SU-DHL-6 (cell line): ENCODE measurements around the gene PIK3CA.

Source experiments
- H2AFZ ChIP-seq: fragments of 200-600 bp; sonication (generic); 2 replicates; pipeline ENCODE4 v1.6.1; 2014; ENCODE audit warnings: low read depth, mild to moderate bottlenecking, moderate library complexity, mixed read lengths, antibody characterized with exemption, low read length; ENCODE audit not compliant: severe bottlenecking
- H3F3A ChIP-seq: fragments of 200-600 bp; shearing (Covaris generic); 2 replicates; pipeline ENCODE4 v1.6.0; 2016; ENCODE audit warnings: antibody characterized with exemption, mild to moderate bottlenecking; ENCODE audit not compliant: insufficient read depth
- H3K27ac ChIP-seq: fragments of 200-600 bp; sonication (generic); 2 replicates; pipeline ENCODE4 v1.5.1; 2016; ENCODE audit warnings: low read depth, mild to moderate bottlenecking, low read length, moderate library complexity, mixed read lengths
- H3K27me3 ChIP-seq: fragments of 200-600 bp; sonication (generic), shearing (Covaris generic); 2 replicates; pipeline ENCODE4 v1.6.0; 2014; ENCODE audit warnings: mild to moderate bottlenecking, low read length
- H3K36me3 ChIP-seq: fragments of 200-600 bp; sonication (generic); 2 replicates; pipeline ENCODE4 v1.6.1; 2014; ENCODE audit warnings: mild to moderate bottlenecking, low read length, mixed read lengths
- H3K4me2 ChIP-seq: fragments of 300-600, 200-600 bp; shearing (Covaris generic), sonication (generic); 2 replicates; pipeline ENCODE4 v1.6.0; 2014; ENCODE audit warnings: low read length, low read depth, mild to moderate bottlenecking; ENCODE audit not compliant: poor library complexity, severe bottlenecking
- H3K4me3 ChIP-seq: fragments of 200-600 bp; sonication (generic); 2 replicates; pipeline ENCODE4 v1.5.1; 2014; ENCODE audit warnings: antibody characterized with exemption, low read length, mild to moderate bottlenecking, mixed read lengths; ENCODE audit not compliant: insufficient read depth, poor library complexity, severe bottlenecking
- H3K79me2 ChIP-seq: fragments of 200-600 bp; sonication (generic); 2 replicates; pipeline ENCODE4 v1.6.1; 2014; ENCODE audit warnings: mild to moderate bottlenecking, low read length, moderate library complexity; ENCODE audit not compliant: insufficient read depth
- H3K9ac ChIP-seq: fragments of 200-600 bp; sonication (generic); 2 replicates; pipeline ENCODE4 v1.7.0; 2014; ENCODE audit warnings: mild to moderate bottlenecking, low read length
- H3K9me2 ChIP-seq: fragments of 200-600 bp; sonication (generic); replicated peaks from 2 replicates; pipeline ENCODE4 v1.6.1; 2014; ENCODE audit warnings: low read length; ENCODE audit not compliant: insufficient read depth
- H3K9me3 ChIP-seq: fragments of 200-600 bp; sonication (generic); 2 replicates; pipeline ENCODE4 v1.6.1; 2014; ENCODE audit warnings: low read length, mixed read lengths; ENCODE audit not compliant: insufficient read depth
- H4K20me1 ChIP-seq: fragments of 200-600 bp; sonication (generic); 2 replicates; pipeline ENCODE4 v1.6.1; 2014; ENCODE audit warnings: low read depth, mild to moderate bottlenecking, antibody characterized with exemption, low read length, moderate library complexity, mixed read lengths
- EZH2phosphoT487 ChIP-seq: fragments of 200-600 bp; sonication (generic), shearing (Covaris generic); conservative IDR thresholded peaks from 2 replicates; pipeline ENCODE4 v1.6.1; 2018; ENCODE audit warnings: mild to moderate bottlenecking, antibody characterized with exemption, low read length, moderate library complexity, mixed read lengths
- TF ChIP-seq, protein P1 (sequence below): fragments of 200-600 bp; sonication (generic); IDR thresholded peaks from one replicate; pipeline ENCODE4 v1.5.1; 2017; ENCODE audit warnings: antibody characterized with exemption, mild to moderate bottlenecking, low read length, moderate library complexity; ENCODE audit not compliant: insufficient read depth, poor library complexity, severe bottlenecking

The PIK3CA gene

DNA sequence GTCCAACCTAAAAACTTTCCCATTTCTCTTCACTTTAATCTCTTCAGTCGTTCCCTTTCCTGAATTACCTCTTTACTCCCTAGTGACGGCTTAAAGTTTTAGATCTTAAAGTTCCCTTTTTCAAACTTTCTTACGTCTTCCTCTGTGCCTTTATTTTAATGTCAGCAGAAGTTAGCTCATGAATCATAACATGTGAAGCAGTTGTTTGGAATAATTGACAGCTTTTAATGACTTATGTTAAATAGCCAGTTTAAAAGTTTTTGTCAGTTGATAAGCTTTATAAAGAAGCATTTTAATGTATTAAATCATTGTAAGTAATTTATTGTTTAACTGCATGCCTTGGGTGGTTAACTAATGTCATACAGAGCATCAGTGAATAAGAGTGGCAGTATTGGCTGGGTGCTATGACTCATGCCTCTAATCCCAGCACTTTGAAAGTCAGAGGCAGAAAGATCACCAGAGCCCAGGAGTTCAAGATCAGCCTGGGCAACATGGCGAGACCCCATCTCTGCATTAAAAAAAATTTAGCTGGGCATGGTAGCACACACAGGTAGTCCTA, 33.9 kb downstream of the PIK3CA start:
- H3K4me3 ChIP-seq, result no peak overlapping the region
- H4K20me1 ChIP-seq, result peaks cover 10% of the 10 kb centered on the region; the same call in 1 of the 2 replicates
- no peaks in the 10 kb centered on the region for H3K9me2 ChIP-seq
- no peak overlapping the region for H3K9ac ChIP-seq
- TF ChIP-seq EZH2phosphoT487, result no peak
- TF ChIP-seq, protein P1, sequence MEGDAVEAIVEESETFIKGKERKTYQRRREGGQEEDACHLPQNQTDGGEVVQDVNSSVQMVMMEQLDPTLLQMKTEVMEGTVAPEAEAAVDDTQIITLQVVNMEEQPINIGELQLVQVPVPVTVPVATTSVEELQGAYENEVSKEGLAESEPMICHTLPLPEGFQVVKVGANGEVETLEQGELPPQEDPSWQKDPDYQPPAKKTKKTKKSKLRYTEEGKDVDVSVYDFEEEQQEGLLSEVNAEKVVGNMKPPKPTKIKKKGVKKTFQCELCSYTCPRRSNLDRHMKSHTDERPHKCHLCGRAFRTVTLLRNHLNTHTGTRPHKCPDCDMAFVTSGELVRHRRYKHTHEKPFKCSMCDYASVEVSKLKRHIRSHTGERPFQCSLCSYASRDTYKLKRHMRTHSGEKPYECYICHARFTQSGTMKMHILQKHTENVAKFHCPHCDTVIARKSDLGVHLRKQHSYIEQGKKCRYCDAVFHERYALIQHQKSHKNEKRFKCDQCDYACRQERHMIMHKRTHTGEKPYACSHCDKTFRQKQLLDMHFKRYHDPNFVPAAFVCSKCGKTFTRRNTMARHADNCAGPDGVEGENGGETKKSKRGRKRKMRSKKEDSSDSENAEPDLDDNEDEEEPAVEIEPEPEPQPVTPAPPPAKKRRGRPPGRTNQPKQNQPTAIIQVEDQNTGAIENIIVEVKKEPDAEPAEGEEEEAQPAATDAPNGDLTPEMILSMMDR, result no peak
- no peaks in the 10 kb centered on the region for H3K27me3 ChIP-seq
- H3K9me3 ChIP-seq, result no peaks in the 10 kb centered on the region
- H3K79me2 ChIP-seq, result no peaks in the 10 kb centered on the region; the same call in 1 of the 2 replicates
- H3K36me3 ChIP-seq, result no peaks in the 10 kb centered on the region
- H3F3A ChIP-seq, result no peaks in the 10 kb centered on the region
- H3K27ac ChIP-seq, result no peak overlapping the region
- H2AFZ ChIP-seq, result no peak overlapping the region
- no peak overlapping the region for H3K4me2 ChIP-seq

DNA sequence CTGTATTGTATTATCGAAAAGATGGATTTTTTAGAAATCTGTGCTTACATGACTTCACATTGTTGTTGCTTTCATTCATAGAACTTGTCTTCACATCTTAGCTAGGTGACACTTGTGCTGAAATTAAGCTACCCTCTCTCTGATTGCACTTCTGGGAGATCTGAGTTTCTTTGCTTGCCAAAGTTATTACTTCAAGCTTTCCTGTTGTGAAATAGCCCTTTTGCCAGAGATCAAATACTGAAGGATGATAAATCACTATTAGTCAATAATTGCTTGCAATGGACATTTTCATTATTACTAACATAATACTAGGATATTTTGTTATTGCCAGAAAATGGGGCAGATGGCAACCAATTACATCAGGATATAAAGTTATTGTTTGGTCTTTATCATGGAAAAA, 34.7 kb downstream of the PIK3CA start:
- H3K79me2 ChIP-seq, result no peaks in the 10 kb centered on the region; the same call in 1 of the 2 replicates
- no peaks in the 10 kb centered on the region for H3K36me3 ChIP-seq
- H4K20me1 ChIP-seq, result peaks cover 10% of the 10 kb centered on the region; the same call in 1 of the 2 replicates
- H2AFZ ChIP-seq, result no peak overlapping the region
- no peaks in the 10 kb centered on the region for H3K9me3 ChIP-seq
- no peak overlapping the region for H3K4me3 ChIP-seq
- H3F3A ChIP-seq, result no peaks in the 10 kb centered on the region
- TF ChIP-seq, protein P1, result no peak
- no peak for TF ChIP-seq EZH2phosphoT487
- H3K27me3 ChIP-seq, result no peaks in the 10 kb centered on the region
- no peaks in the 10 kb centered on the region for H3K9me2 ChIP-seq
- no peak overlapping the region for H3K4me2 ChIP-seq
- no peak overlapping the region for H3K9ac ChIP-seq
- no peak overlapping the region for H3K27ac ChIP-seq

DNA sequence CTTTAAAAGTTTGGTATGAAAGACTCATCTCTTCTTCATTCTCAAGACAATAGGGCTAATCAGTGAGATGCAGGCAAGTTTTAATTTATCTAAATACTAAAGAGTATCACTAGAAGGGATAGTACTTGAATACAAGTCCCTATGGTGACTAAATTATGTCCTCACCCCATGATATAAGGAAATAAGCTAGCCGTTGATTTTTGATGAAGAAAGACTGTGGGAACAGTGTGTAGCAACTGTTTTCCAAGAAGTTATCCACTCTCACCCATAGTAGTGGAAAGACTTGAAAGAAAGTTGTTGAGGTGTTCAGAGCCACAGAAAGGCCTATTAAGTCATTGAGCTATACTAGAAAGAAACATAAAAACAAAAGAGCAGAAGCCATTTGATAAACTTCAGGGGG, 36.7 kb downstream of the PIK3CA start:
- H3K27ac ChIP-seq, result no peak overlapping the region
- no peaks in the 10 kb centered on the region for H3K27me3 ChIP-seq
- H3K79me2 ChIP-seq, result no peaks in the 10 kb centered on the region; the same call in 1 of the 2 replicates
- no peaks in the 10 kb centered on the region for H3F3A ChIP-seq
- no peak overlapping the region for H3K9ac ChIP-seq
- H4K20me1 ChIP-seq, result peaks cover 10% of the 10 kb centered on the region; the same call in 1 of the 2 replicates
- no peak overlapping the region for H2AFZ ChIP-seq
- no peaks in the 10 kb centered on the region for H3K9me2 ChIP-seq
- no peaks in the 10 kb centered on the region for H3K9me3 ChIP-seq
- TF ChIP-seq, protein P1, result no peak
- TF ChIP-seq EZH2phosphoT487, result no peak
- H3K4me2 ChIP-seq, result no peak overlapping the region
- H3K4me3 ChIP-seq, result no peak overlapping the region
- no peaks in the 10 kb centered on the region for H3K36me3 ChIP-seq
